Thoracic aorta (tissue), 2 donors: ENCODE measurements around the gene RNF167. TPM values are rescaled to one million over a fixed set of nuclear protein-coding genes. Genes with fewer than 3 reads are reported as not detected.
"Not testable (repeated sequence)": the region's sequence is repeated elsewhere in the genome, so short reads cannot be mapped to it uniquely, and the experiment has no call there.

Experiments
- ATAC-seq: fragments of 150-250 bp; one replicate; pipeline ENCODE4 v1.8.0; 2017; ENCODE audit warnings: low read depth; ENCODE audit not compliant: insufficient number of reproducible peaks, low FRiP score
- DNase-seq: peaks from one replicate; pipeline ENCODE4 v3.0.0-alpha.2; 2020; ENCODE audit warnings: low spot score
- H3K27ac ChIP-seq, 2 donors: fragments of 200-600 bp; sonication (generic); 1 replicate in 1 of 2; 2 replicates in 1 of 2; pipeline ENCODE4 v1.5.1; 2016; ENCODE audit warnings: mild to moderate bottlenecking in 2 of 2, moderate library complexity in 2 of 2
- H3K27me3 ChIP-seq: fragments of 200-600 bp; sonication (generic); replicated peaks from 2 replicates; pipeline ENCODE4 v1.6.0; 2016; ENCODE audit warnings: mild to moderate bottlenecking; ENCODE audit not compliant: insufficient read depth
- H3K36me3 ChIP-seq: fragments of 200-600 bp; sonication (generic); one replicate; pipeline ENCODE4 v1.5.1; 2016
- H3K4me1 ChIP-seq, 2 donors: fragments of 200-600 bp; sonication (generic); 1 replicate in 1 of 2; 2 replicates in 1 of 2; pipeline versions ENCODE4 v1.5.1 to v1.6.0; 2016; ENCODE audit warnings: low read depth in 2 of 2, mild to moderate bottlenecking in 1 of 2; ENCODE audit not compliant: control insufficient read depth in 1 of 2
- H3K4me3 ChIP-seq: fragments of 200-600 bp; sonication (generic); 2 replicates; pipeline ENCODE4 v1.5.1; 2016; ENCODE audit warnings: mild to moderate bottlenecking
- H3K9me3 ChIP-seq: fragments of 200-600 bp; sonication (generic); 2 replicates; pipeline ENCODE4 v1.5.1; 2016
- CTCF ChIP-seq: fragments of 200-600 bp; sonication (generic); IDR thresholded peaks from one replicate; pipeline ENCODE4 v1.5.1; 2019; ENCODE audit warnings: antibody characterized with exemption
- total RNA-seq, 2 donors: library from RNA; depleted of rRNA; stranded (reverse); fragments of >200 nt; gene quantifications; one replicate each; pipeline versions ENCODE4 v1.1.0 to v1.2.3, GENCODE V29; 2016

RNF167 gene
- total RNA-seq, 2 donors from 2014 or later: 32.4 to 38.3 TPM

GRCh38 chr17:4919511-4920047 lies 20.5 kb upstream of the RNF167 start:
- Histone ChIP-seq H3K36me3 (no peaks in the 10 kb centered on the region), H3K4me1 (no peaks in the 10 kb centered on the region), H3K4me3 (no peak overlapping the region), H3K9me3 (no peaks in the 10 kb centered on the region), H3K27me3 (no peaks in the 10 kb centered on the region), H3K27ac (no peak overlapping the region)
- DNase-seq: no peak
- ATAC-seq: no peak
- TF ChIP-seq CTCF: no peak

DNA sequence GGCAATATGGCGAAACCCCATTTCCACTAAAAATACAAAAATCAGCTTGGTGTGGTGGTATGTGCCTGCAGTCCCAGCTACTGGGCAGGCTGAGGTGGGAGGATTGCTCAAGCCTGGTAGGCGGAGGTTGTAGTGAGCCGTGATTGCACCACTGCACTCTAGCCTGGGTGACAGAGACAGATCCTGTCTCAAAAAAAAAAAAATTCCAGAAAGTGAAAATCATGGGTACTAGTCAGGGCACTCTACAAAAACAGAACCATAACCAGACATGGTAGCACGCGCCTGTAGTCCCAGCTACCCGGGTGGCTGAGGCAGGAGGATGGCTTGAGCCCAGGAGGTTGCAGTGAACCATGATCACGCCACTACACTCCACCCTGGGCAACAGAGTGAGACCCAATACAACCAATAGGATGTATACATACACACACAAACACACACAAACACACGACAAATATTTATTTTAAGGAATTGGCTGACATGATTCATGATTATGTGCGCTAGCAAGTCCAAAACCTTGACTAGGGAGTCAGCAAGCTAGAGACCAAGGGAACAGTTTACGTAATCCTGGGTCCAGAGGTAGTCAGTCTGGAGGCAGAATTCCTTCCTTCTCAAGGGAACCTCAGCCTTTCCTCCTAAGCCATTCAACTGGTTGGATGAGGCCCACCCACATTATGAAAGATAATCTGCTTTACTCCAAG lies 19.6 kb upstream of the RNF167 start:
- Histone ChIP-seq H3K27me3 (no peaks in the 10 kb centered on the region), H3K4me3 (no peak overlapping the region), H3K36me3 (no peaks in the 10 kb centered on the region), H3K9me3 (no peaks in the 10 kb centered on the region), H3K27ac (no peak overlapping the region), H3K4me1 (no peaks in the 10 kb centered on the region)
- no peak for ATAC-seq
- DNase-seq: no peak
- no peak for TF ChIP-seq CTCF

DNA sequence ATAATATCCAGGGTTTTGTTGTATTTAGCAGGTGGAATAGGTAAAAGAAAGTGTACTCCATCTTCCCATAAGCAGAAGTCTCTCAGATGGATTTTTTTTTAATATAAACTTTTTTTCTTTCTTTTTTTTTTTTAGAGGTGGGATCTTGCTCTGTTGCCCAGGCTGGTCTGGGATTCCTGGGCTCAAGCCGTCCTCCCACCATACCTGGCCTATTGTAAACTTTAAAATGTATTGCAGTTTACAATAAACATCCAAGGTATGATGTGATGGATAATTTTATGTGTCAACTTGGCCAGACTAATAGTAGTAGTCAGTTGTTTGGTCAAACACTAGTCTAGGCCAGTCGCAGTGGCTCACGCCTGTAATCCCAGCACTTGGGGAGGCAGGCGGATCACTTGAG lies 18.7 kb upstream of the RNF167 start:
- no peak for ATAC-seq

GRCh38 chr17:4926577-4927335 lies 13.3 kb upstream of the RNF167 start:
- H3K4me1 ChIP-seq, DNase-seq, H3K36me3 ChIP-seq, H3K4me3 ChIP-seq, H3K27ac ChIP-seq, H3K9me3 ChIP-seq, ATAC-seq, H3K27me3 ChIP-seq: not testable (repeated sequence)

More for the DNA sequence above, 18.7 kb upstream of the RNF167 start:
- no peak for DNase-seq
- H3K36me3 ChIP-seq: no peaks in the 10 kb centered on the region
- no peak overlapping the region for H3K27ac ChIP-seq
- no peaks in the 10 kb centered on the region for H3K27me3 ChIP-seq
- no peaks in the 10 kb centered on the region for H3K4me1 ChIP-seq
- H3K9me3 ChIP-seq: no peaks in the 10 kb centered on the region
- no peak for TF ChIP-seq CTCF
- no peak overlapping the region for H3K4me3 ChIP-seq

DNA sequence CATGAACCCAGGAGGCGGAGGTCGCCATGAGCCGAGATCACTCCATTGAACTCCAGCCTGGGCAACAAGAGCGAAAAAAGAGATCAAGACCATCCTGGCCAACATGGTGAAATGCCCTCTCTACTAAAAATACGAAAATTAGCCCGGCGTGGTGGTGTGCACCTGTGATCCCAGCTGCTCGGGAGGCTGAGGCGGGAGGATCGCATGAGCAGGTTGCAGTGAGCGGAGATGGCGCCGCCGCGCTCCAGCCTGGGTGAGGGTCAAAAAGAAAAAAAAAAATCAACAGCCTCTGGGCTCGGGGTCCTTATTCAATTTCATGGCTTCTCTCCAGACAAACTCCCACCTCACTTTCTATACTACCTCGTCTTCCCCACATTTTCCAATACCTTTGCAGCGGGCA lies 11.2 kb upstream of the RNF167 start:
- TF ChIP-seq CTCF: no peak
- no peaks in the 10 kb centered on the region for H3K9me3 ChIP-seq
- no peaks in the 10 kb centered on the region for H3K36me3 ChIP-seq
- no peak overlapping the region for H3K27ac ChIP-seq
- ATAC-seq (no peak), DNase-seq (no peak)
- peaks cover 0 to 1% of the 10 kb centered on the region in 2 donors for H3K4me1 ChIP-seq
- no peaks in the 10 kb centered on the region for H3K27me3 ChIP-seq
- no peak overlapping the region for H3K4me3 ChIP-seq
